CD4-positive, alpha-beta T cell treated with Interferon gamma for 1 hour (primary cell): ENCODE measurements around the gene RAPGEF4.

Experiments used
- DNase-seq: peaks from one replicate; pipeline ENCODE4 v3.0.0-alpha.2; 2020

RAPGEF4 gene

DNA sequence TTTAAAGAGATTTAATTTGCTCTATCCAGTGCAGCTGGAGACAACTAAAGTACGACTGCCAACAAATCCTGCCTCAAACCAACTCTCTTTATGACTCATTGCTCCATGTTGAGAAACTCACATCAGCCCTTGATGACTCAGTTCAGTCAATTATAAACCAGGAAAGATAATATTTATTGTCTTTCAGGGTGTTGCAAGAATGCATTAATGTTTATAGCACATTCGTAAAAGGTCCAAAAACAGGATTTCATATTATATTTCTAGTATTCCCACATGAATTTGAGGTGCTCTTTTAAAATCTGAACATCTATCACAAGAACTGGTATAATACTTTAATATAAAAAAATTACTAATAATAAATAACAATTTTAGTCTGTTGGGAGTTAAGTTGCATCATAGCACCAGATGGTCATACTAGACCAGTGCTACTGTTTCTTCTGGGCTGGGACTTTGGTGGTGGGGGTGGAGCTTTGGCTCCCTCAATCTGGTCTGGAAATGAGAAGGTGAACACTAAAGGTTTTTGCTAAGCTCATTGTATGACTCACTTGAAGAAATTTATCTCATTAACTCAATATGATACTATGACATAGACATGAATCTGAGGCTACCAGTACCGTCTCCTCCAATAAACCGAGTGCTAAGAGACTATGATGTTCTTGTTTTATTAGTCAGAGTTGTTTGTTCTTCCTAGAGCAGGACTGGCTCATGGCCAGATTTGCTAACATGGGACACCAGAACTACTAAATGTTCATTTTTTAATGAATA lies 313.4 kb downstream of the RAPGEF4 start:
- DNase-seq = peak; percentile 61

DNA sequence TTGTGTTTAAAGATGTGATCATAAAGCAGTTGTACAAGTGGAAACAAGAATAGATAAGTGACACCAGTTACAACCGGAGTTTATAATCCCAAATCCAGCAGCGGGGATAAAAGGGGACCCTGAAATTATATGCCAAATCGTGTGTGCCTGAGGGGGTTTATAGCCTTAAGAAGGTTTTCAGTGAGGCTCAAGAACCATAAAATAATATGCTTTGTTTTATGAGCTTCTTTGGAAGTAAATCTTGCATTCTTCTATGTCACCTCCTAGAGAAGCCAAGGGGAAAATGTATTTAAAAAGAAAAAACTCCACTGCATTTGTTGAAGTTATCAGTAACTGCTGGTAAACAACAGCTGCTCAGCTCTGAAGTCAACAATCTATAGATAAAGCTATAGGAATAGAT lies 314.2 kb downstream of the RAPGEF4 start:
- no peak for DNase-seq

DNA sequence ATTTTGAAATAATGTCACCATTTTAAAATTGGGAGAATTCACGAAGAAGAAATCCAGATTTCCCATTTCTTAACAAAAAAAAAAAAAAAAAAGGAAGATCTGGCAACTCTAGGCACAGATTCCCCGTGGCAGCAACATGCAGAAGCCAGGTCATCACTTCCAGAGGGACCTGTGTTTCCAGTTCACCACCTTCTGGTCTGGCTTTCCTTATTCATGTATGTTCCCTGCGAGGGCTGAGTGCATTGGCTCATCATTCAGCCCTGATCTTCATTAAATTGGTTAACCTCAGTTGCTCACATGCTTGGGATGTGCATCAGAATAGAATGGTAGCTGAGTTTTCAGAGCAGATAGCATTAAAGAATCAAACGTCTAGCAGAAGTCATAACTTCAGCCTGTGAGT lies 315.0 kb downstream of the RAPGEF4 start:
- DNase-seq = no peak

DNA sequence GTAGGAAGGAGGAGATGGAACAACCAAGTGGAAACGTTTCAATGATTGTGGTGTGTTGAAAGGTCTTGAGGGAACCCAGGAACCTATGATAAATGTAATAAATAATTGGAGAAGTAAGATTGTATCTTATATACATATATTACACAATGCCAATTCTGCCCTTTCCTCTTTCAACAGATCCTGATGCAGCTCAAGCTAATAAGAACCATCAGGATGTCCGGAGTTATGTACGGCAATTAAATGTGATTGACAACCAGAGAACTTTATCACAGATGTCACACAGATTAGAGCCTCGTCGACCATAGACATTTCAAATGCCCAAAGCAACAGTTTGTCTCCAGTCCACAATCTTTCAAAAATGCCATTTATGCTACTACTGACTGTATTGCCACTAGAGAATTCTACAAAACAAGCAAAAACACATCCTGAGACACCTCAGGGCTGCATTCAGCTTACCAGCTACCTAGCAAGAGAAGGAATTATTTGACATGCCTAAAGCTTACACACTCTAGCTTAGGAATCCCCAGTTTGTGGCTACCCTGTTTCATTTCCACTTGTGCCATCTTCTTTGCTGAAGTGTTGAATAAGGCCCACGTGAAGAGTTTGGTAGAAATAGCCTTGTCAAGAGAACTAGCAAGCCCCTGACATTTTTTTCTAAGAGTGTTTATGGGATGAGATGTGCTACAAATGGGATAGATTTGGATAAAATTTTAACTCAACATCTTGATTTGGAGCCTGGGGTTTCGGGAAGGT lies 316.0 kb downstream of the RAPGEF4 start:
- DNase-seq = no peak

DNA sequence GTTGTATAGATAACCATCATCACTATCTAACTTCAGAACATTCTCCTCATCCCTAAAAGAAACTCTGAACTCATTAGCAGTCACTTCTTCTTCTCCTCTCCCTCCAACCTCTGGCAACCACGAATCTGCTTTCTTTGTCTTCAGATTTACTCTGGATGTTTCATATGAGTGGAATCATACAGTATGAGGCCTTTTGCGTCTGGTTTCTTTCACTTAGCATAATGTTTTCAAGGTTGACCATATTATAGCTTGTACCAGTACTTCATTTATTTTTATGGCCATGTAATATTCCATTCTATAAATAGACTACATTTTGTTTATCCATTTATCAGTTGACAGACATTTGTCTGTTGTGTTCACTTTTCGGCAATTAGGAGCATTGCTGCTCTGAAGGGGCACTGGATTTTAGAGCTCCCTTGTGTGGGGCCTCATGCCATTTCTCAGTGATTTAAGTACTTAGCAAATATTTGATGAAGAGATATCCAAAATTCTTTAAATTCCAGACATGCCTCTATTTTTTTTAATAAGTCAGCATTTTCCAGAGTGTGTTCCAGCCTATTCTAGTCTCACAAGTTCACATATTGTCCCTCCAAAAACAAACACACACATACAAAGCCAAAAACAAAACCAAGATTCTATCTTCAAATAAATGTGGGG lies 317.5 kb downstream of the RAPGEF4 start:
- no peak for DNase-seq

DNA sequence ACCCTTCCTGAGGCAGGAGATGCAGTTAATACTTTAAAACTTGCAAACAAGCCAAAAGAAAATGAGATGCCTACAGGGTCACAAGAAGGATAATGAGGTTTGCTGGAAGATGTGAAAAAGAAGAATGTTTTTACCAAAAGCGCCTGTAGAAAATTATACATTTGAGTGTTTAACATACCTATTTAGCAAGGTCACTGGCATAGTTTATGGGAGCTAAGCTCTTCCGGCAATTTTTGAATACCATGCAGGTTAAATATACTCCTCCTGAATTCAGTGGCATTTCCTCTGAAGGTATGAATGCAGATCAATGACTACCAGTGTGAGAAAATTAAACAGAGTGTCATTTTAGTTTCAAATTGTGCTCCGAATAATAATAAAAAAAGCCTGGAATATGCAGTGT lies 318.8 kb downstream of the RAPGEF4 start:
- DNase-seq = no peak

DNA sequence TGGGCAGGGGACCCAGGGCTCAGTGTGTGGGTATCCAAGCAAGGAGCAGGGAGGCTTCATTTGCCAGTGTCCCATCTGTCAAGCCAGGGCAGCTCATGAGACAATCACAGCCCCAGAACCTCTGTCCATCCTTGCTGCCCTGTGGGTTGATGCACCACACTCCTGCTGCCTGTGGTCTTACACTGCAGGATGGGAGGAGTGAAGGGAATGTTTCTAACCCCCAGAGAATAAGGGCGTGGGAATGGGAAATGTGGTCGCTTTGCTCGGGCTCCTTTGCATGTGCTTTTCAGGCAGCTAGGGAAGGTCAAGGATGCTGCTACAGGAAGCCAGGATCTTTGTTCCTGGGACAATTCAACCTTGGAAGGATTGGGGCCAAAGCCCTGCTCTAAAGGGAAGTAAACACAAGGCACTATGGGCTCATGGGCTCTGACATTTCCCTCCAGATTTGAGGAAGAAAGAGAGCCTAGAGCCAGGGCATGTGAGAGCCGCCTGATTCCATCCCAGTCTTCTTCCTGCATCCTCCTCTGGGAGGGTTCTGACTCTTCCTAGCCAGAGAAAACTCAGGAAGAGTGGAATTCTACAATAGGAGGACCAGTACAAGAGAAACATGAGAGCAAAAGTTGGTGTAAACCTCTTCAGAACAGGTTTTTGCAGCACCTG lies 321.2 kb downstream of the RAPGEF4 start:
- no peak for DNase-seq

DNA sequence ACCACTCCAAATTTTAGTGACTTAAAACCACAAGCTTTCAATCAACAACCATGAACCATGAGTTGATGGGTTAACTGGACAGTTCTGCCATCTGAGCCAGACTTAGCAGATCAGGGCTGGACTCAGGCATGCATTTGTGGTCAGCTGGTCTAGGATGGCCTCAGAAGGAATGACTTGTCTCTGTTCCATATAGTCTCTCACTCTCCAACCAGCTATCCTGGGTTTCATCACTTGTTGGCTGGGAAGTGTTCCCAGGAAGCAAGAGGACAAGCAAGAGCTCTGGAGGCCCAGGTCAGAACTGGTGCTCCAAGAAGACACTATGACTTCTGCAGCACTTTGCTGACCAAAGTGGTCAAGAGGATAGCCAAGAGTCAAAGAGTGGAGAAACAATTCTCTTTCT lies 322.5 kb downstream of the RAPGEF4 start:
- no peak for DNase-seq

DNA sequence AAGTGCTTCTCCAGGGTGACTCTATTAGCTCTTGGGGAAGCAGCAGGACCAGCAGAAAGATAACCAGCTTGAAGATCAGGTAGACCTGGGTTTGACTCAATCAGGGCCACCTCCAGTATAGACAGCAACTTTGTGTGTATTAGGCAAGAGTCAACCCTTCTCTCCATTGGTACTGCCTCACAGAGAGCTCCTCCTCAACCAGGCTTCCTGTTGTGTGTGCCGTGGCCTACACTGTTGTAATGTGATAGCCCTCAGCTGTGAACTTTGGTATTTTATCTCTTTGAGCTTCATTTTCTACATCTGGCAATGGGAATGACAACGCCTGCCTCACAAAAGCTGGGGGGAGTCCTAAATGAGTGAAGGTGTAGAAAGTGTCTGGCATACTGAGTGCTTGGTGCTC lies 323.0 kb downstream of the RAPGEF4 start:
- no peak for DNase-seq

DNA sequence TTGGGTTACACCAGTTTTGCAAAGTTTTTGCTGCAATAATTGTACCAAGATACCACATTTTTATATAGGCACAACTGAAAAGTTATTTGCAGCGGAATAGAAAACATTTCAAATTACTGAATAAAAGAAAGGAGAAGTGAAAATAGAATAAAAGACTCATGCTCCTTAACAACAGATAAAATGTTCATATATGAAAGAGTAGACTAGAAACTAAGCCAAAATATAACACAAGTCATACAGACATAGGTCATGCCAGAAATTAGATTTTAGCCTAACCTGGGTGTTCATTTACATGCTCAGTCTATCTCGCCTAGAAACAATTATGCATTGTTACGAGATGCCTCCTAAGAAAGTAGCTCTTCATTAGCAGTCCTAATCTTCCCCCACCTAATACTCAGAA lies 323.6 kb downstream of the RAPGEF4 start:
- no peak for DNase-seq

DNA sequence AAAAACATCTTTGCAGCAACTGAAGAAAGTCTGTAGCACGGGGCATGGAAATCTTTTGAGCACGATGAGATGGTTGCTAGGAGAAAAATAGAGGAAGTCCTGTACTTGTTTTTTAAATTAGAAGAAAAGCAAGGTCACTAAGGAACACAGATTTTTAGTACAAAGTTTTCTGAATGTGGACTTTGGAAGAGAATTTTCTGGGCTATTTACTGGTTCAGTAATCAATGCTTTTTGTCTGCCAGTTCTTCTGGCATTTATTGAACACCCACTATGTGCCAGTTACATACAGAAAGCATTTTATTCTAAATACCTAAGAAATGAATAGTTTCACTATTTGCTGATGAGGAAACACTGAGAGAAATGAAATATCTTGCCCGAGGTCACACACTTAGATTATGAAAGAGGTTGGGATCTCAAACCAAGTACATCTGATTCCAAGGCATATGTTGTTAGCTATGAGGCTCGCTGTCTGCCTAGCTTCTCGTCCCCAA lies 324.4 kb downstream of the RAPGEF4 start:
- DNase-seq = no peak

DNA sequence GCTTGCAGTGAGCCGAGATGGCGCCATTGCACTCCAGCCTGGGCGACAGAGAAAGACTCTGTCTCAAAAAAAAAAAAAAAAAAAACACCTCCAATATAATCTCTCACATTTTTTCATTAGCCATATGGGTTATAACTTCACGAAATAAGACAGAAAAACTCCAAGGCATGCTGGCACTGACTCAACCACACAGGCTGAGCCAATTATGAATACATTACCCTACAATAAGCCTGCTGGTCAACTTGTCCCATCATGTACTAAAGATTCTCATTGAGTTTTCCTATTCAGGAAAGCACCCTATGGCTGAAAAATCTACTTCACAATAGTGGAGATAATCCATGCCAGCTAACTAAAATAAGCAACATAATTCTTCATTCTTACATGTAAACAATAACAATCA lies 327.2 kb downstream of the RAPGEF4 start:
- DNase-seq = no peak

DNA sequence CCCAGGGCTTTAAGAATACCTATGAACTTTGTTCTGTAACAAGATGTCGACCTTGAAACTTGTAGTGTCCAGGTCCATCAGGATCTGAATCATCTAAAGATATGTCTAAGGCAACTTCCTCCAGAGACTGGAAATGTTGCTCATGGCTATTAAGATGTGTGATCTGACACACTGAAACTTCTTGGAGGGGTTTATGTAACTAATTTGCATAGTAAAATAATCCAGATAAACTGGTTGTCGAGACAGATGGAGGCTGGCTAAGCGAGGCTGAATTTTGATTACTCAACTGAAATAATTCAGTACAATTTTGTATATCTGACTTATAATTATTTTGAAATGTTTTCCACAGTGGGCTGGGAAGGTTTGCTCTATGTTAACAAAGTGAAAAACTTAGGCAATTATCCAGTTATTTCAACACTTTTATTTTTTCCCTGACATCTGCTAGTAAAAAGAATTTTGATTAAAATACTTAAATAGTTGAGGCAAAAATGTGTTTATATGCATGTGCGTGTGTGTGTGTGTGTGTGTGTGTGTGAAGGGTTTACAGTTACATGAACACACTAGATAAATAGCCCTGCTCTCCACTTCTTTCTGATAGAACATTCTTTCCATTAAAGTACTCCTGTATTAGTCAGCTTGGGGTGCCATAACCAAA lies 328.6 kb downstream of the RAPGEF4 start:
- no peak for DNase-seq

DNA sequence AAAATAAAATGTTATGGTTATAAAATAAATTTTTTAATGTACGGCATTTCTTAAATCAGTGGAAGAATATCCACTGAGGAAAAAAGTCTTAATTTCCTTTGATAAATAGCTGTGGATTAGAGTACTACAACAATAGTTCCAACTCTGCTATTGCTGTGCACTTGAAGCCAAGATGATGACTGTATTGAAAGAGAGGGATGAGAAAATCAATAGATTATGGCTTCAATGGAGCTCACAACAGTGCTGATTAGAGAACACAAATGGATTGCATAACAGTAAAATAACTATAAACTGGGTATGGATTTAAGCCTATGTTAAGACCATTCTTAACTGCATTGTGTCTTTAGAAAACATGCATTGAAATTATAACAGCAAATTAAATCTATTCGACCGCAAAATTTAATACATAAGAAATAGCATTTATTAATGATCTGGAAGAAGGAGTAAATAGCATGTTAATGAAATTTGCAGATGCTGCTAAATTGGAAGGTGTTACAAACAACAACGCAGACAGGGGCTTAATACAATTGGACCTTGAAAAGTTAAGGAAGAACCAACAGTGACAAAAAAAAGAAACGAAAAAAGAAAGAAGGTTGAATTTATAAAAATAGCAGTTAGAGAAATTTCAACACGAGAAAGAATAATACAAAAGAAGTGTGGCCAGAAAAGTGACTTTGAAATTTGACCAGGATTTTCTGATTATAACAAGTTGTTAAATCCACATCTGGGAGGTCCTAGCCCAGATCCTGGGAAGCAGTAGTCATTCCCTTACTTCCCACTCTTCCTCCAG lies 331.4 kb downstream of the RAPGEF4 start:
- DNase-seq = no peak

DNA sequence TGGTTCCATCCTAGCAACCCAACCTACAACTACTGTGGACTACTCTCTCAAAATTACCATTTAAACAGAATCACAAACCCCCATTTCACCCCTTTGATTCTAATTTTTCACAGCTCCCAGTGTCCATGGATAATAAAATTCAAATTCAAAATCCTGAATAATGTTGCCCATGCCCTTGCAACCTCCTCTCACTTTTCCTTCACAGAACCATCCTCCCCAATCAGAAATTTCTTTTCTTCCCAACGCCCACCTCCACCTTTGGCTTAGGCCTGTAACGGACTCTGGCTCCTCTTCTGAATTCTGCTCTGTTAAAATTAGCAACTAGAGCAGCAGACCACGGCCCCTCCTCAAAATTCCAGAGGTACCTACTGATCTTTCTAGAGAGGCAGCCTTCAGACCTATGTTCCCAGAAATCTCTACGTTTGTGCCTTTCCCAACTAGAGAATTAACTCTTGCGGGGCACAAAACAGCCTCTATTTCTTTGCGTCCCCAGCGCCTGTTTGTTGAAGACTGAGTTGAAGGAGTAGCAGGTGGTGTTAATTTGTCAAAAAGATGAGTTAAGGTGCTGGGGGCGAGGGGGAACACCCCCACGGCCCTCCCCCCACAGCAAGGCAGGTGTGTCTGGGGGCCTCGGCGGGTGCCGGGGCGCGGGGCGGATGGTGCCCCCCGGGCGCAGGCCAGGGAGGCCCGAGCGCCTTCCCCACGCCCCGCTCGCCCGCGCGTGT lies 339.6 kb downstream of the RAPGEF4 start:
- DNase-seq = no peak

DNA sequence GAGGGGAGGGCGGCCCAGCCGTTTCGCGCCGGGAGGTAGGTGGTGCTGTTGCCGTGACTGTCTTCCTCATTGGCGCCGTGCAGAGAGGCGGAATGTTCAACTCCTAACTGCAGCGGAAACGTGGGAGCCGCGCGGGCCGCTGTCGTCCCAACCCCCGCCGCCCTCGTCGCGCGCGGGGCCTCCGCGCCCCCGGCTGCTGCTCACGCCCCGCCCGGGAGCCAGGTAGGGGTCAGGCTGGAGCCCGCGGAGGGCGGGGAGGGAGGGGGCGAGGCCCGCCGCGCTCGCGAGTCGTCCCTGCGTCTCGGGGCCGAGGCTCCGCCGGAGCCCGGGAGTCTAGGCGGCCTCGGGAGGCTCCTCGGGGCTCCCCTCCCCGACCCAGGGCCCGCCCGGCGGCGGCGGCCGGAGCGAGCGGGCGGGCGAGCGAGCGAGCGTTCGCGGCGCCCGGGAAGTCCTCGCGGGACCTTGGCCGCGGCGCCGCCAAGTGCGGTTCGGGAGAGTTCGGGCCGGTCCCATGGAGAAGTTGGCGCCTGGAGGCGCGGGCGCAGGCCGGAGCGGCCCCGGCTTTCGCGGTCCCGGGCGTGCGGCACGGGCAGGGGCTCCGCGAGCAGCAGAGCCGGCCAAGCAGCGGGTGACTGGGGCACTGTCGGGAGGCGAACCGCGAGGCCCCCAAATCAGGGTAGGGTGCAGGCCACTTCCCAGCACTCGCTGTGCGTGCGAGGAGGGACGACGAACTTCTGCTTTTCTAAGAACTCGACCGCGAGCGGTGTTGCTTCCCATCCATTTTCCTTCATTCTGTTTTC lies 340.3 kb downstream of the RAPGEF4 start, which contains the start of gene MAP3K20:
TSS of gene MAP3K20 (plus strand) at position 66 of the 800 bp plus-strand sequence. CDS start 15,186 bp downstream, outside the sequence.
- peak; percentile 49 for DNase-seq

DNA sequence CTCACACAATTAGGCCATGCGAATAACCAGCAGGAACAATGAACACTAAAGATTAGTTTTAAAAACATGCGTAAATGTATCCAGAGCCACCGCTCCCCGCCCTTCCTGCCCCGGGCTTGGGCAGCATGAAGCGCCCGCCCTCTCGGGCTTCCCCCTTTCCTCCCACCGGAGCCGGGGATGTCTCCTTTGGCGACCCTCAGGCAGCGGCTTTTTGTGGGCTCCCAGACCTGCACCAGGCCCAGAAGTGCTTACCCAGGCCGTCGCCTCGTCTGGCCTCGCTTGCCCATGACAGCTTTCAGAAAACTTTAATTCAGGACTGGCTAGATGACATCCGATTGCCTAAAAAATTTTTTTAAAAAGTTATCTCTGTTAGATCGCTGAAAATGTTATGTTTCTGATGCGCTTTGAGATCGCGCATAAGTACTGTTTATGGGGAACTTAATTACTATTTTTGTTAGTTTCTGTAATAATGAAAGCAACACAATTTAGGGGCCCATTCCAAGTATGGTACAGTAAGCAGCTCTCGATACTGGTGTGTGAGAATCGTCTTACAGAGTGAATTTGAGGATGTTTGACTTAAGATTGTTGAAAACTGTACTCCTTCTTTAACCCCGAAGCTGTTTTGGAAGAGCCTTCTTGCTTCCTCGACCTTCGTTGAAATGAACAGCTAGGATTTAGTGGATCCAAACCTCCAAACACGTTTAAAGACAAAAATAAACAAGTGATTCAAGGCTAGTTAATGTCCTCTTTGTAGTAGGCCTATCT lies 341.1 kb downstream of the RAPGEF4 start:
- peak; percentile 7 for DNase-seq

DNA sequence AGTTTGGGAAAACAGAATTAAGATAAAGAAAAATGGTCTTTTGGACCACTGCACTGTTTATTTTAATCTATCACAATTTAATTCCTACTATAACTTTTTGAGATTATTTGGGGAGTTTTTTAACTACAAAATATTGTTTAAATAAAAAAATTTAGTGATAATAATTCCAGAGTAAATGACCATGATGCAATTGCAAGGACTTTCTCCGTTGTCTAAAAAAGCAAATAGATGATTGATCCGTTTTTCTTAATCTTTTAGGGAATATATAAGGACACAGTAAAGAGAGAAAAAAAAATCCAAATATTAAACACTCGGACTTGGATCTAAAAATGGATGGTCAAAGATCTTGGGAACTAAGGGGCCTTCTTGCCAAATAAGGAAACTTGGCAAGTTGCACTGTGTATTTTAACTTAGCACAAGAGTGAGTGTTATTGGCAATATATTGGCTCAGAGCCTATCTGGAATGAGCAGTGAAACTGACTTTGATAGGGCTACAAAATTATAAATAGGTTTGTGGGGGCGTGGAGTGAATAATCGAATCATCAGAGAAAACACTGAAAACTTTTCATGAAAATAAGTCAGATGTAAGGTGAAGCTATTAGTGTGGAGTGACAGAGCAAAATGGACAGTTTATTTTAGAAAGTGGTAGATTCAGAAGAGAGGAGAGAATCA lies 342.0 kb downstream of the RAPGEF4 start:
- DNase-seq = no peak

DNA sequence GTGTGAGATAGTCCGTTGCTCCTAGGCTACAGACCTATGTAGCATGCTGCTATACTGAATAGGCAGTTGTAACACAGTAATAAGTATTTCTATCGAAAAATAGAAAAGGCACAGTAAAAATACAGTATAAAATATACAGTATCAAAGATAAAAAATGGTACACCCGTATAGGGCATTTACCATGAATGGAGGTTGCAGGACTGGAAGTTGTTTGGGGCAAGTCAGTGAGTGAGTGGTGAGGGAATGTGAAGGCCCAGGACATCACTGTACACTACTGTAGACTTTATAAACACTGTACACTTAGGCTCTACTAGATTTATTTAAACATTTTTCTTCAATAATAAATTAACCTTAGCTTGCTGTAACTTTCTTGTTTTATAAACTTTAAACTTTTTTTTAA lies 343.5 kb downstream of the RAPGEF4 start:
- no peak for DNase-seq
